HCT116 (cell line): ENCODE measurements around the gene WDR64.

Experiments
- CTCF ChIP-seq, 3 experiments: fragments of 200-600 bp in 1 of 3; sonication (generic) in 1 of 3; IDR thresholded peaks in 2 of 3; conservative IDR thresholded peaks in 1 of 3; 2 replicates each; pipeline ENCODE4 v1.5.1; 2012 to 2017; ENCODE audit warnings: low read depth in 2 of 3, low read length in 2 of 3, antibody characterized with exemption in 1 of 3, borderline replicate concordance in 1 of 3, control low read depth in 1 of 3, mild to moderate bottlenecking in 1 of 3, mixed read lengths in 1 of 3, mixed run types in 1 of 3, moderate library complexity in 1 of 3; ENCODE audit not compliant: insufficient read depth in 1 of 3
- EGR1 ChIP-seq: IDR thresholded peaks from 2 replicates; pipeline ENCODE4 v1.6.1; 2012; ENCODE audit warnings: low read depth
- ELF1 ChIP-seq: IDR thresholded peaks from 2 replicates; pipeline ENCODE4 v1.6.1; 2012; ENCODE audit warnings: low read depth, borderline replicate concordance
- EZH2phosphoT487 ChIP-seq: fragments of 200-600 bp; IDR thresholded peaks from 2 replicates; pipeline ENCODE4 v1.6.1; 2018; ENCODE audit warnings: antibody characterized with exemption, borderline replicate concordance
- JUND ChIP-seq: IDR thresholded peaks from 2 replicates; pipeline ENCODE4 v1.6.1; 2012
- MAX ChIP-seq: IDR thresholded peaks from 2 replicates; pipeline ENCODE4 v1.6.1; 2012
- POLR2A ChIP-seq: IDR thresholded peaks from 2 replicates; pipeline ENCODE4 v1.7.0; 2011; ENCODE audit warnings: borderline replicate concordance; ENCODE audit not compliant: insufficient read depth, insufficient read length; ENCODE audit errors: extremely low read depth
- REST ChIP-seq: IDR thresholded peaks from 2 replicates; pipeline ENCODE4 v1.6.1; 2012; ENCODE audit warnings: low read depth
- SIN3A ChIP-seq: IDR thresholded peaks from 2 replicates; pipeline ENCODE4 v1.6.1; 2012; ENCODE audit warnings: low read depth
- ZNF274 ChIP-seq: fragments of 200-500 bp; sonication (Bioruptor generic); IDR thresholded peaks from 2 replicates; pipeline ENCODE4 v1.6.1; 2014; ENCODE audit warnings: mild to moderate bottlenecking, low read depth, low read length, inconsistent platforms

DNA sequence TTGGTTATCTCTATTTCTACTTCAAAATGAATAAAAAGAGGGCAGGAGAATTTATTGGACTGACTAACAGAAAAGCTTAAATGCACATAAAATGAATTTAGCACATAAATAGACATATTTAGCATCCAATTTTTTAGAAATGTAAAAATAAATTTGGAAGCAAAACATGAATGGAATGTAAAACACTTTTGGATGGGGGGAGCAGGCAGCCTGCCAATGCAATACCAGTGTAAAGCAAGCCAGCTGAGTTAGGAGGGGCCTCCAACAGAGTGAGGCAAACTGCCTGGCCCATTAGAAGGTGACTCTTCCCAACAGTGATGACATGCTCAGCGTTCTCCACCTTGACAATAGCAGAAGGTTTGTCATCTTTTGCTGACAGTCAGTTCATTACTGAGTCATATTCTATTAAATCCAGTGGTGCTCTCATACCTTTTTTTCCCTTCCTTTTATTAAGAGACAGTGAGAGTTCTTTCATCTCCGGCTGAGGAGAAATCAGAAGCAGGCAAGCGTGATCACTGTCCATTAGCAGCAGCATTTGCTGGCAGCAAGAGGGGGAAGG lies 176.5 kb downstream of the WDR64 start:
- TF ChIP-seq CTCF (IDR thresholded peaks at IDR 0.05 in 2 of 3, conservative IDR thresholded peaks at IDR 0.05 in 1 of 3; ENCODE audit: borderline replicate concordance in 1 of 3, insufficient read depth in 1 of 3, low read depth in 2 of 3, low read length in 2 of 3) (no peak), ZNF274 (no peak), EGR1 (no peak), POLR2A (no peak), EZH2phosphoT487 (no peak), ELF1 (no peak), MAX (no peak), JUND (no peak), REST (no peak), SIN3A (no peak)
